ENCODE measurements around the gene ACOT13.
"Not testable (repeated sequence)": the region's sequence is repeated elsewhere in the genome, so short reads cannot be mapped to it uniquely, and the experiment has no call there.

ACOT13 gene

GRCh38 chr6:24750878-24751277 is 84.0 kb downstream of the ACOT13 start:
- not testable (repeated sequence) for H3K36me3 Mint-ChIP-seq, H3K27me3 Mint-ChIP-seq, H3K4me1 Mint-ChIP-seq, H3K27ac Mint-ChIP-seq, H3K4me3 Mint-ChIP-seq, ATAC-seq, H3K9me3 Mint-ChIP-seq

- H3K27me3 Mint-ChIP-seq: no peaks in the 10 kb centered on the region
- no peak for ATAC-seq
- no peaks in the 10 kb centered on the region for H3K36me3 Mint-ChIP-seq
- H3K9me3 Mint-ChIP-seq: no peaks in the 10 kb centered on the region
- H3K4me1 Mint-ChIP-seq: peaks cover 8% of the 10 kb centered on the region
- H3K27ac Mint-ChIP-seq: no peak overlapping the region
- no peak overlapping the region for H3K4me3 Mint-ChIP-seq
These were observed 85.6 kb downstream of the ACOT13 start for GRCh38 chr6:24752503-24752902.

DNA sequence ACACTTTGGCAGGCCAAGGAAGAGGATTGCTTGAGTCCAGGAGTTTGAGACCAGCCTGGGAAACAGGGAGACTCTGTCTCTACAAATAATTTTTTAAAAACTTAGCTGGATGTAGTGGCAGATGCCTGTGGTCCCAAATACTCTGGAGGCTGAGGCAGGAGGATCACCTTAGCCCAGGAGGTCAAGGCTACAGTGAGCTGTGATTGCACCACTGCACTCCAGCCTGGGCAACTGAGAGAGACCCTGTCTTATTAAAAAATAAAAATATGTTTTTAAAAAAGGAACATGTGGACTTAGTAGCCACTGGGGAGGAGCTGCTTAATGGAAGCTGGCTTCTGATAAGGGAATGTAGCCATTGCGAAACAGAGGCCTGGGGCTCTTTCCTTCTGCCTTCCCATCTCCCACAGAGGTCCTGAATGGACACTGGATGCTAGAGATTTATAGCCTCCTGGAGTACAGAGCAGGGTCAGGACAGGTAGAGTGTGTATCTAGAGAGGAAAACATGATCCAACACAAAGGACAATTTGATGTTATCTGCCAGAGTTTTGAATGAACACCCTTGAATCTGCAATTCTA is 86.1 kb downstream of the ACOT13 start:
- no peaks in the 10 kb centered on the region for H3K27me3 Mint-ChIP-seq
- H3K27ac Mint-ChIP-seq: no peak overlapping the region
- no peak for ATAC-seq
- H3K9me3 Mint-ChIP-seq: no peaks in the 10 kb centered on the region
- H3K4me1 Mint-ChIP-seq: peaks cover 8% of the 10 kb centered on the region
- H3K4me3 Mint-ChIP-seq: no peak overlapping the region
- H3K36me3 Mint-ChIP-seq: no peaks in the 10 kb centered on the region

DNA sequence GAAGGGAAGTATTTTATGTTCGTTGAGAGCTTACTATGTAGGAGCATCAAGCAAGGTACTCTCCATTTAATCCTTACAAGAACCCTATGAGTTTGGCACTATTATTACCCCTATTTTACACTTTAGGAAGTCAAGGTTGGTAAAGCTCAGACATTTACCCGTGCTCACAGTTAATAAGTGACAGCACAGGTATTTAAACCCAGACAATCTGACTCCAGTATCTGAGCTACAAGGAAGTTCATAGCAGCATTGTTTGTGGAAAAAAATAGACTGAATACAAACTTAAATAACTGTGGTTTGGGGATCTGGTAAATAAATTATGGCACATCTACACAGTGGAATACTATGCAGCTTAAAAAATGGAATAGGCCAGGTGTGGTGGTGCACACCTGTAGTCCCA is 86.7 kb downstream of the ACOT13 start:
- no peak for ATAC-seq
- Mint-ChIP-seq H3K27me3 (no peaks in the 10 kb centered on the region), H3K4me1 (peaks cover 8% of the 10 kb centered on the region), H3K36me3 (no peaks in the 10 kb centered on the region), H3K9me3 (no peaks in the 10 kb centered on the region), H3K4me3 (no peak overlapping the region), H3K27ac (no peak overlapping the region)

GRCh38 chr6:24754378-24754777 is 87.5 kb downstream of the ACOT13 start:
- not testable (repeated sequence) for H3K4me1 Mint-ChIP-seq, H3K9me3 Mint-ChIP-seq, H3K4me3 Mint-ChIP-seq, H3K36me3 Mint-ChIP-seq, H3K27ac Mint-ChIP-seq, H3K27me3 Mint-ChIP-seq, ATAC-seq

All from stimulated activated memory B cell treated with anti-CD40 and anti-IgM and Interleukin-4, amounts not matched to agents 10 μg/mL and 1 μg/mL and 100 μg/mL, for 72 hours (primary cell).